HG03521 (cell line): Measurements from ENCODE around the gene CPXM1.

Experiments
- ATAC-seq: cut with Tn5 transposase; IDR thresholded peaks from one replicate; pipeline ENCODE4 v1.9.1; 2021; ENCODE audit warnings: mild to moderate bottlenecking, moderate library complexity; ENCODE audit not compliant: unreplicated experiment

Gene CPXM1

DNA sequence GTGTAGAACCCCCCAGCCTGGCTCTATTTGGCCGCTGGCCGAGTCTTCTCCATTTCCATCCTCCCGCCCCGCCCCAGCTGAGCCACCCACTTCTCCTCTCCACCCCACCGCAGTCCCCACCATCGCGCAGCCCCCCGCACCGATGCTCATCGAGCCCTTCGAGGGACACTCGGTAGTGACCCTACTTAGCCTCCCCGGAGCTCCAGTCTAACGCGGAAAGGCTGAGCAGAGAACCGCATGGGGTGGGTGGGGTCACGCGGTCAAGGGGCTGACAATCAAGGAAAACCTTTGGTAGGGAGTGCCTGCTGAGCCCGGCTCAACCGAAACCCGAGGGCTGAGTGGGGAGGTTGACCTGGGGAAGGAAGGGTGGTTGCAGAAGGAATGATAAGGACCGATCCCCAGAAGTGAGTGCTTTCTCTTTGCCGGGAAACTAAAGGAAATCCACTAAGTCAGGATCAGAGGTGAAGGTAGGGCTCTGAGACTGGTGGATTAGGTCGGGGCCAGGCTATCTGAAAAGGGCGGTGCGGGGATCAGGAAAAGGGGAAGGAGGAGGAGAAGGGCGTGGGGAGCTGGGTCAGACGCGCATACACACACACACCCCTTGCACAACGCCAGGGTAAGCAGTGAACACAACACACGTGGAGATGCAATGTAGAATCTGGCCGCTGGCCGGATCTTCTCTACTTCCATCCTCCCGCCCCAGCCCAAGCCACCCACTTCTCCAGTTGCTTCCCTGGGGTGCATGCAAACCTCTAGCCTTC, 49.8 kb downstream of the CPXM1 start:
- ATAC-seq = no peak

DNA sequence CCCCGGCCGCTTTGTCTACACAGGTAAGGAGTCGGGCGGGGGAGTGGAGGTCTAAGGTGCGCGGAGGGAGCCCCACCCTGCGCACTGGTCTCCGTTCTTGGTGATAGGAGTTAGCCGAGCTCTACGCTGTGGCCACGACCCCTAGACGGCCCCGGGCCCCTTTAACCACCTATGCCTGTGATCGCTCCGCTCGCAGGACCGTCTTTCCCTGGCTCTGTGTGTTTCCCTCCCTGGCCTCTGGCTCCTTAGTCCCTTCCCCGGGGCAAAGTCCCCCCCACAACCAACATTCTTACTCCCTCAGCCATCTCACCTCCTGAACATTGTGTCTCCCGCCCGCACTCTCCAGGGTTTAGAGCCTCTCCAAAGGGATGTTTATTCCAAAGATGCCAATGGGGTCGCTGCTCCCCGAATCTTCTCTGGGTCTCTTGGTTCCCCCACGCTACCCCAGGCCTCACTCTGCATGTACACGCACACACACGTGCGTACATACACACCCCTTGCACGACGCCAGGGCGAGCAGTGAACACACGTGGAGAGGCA, 50.4 kb downstream of the CPXM1 start:
- no peak for ATAC-seq

DNA sequence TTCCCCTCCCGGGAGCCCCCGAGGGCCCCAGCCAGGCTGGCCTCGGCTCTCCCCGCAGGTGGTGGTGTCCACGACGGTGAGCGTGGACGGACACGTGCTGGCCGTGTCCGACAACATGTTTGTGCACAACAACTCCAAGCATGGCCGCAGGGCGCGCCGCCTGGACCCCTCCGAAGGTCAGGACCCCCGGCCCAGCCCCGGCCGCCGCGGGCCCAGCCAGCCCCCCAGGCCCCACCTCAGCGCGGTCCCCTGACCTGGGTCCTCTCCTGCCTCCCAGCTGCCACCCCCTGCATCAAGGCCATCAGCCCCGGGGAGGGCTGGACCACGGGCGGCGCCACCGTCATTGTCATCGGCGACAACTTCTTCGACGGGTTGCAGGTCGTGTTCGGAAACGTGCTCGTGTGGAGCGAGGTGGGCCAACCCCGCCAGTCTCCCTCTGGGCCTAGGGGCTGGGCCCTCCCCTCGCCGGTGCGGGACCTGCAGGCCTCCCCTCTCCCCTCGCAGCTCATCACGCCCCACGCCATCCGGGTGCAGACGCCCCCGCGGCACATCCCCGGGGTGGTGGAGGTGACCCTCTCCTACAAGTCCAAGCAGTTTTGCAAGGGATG, 51.0 kb downstream of the CPXM1 start:
- no peak for ATAC-seq

DNA sequence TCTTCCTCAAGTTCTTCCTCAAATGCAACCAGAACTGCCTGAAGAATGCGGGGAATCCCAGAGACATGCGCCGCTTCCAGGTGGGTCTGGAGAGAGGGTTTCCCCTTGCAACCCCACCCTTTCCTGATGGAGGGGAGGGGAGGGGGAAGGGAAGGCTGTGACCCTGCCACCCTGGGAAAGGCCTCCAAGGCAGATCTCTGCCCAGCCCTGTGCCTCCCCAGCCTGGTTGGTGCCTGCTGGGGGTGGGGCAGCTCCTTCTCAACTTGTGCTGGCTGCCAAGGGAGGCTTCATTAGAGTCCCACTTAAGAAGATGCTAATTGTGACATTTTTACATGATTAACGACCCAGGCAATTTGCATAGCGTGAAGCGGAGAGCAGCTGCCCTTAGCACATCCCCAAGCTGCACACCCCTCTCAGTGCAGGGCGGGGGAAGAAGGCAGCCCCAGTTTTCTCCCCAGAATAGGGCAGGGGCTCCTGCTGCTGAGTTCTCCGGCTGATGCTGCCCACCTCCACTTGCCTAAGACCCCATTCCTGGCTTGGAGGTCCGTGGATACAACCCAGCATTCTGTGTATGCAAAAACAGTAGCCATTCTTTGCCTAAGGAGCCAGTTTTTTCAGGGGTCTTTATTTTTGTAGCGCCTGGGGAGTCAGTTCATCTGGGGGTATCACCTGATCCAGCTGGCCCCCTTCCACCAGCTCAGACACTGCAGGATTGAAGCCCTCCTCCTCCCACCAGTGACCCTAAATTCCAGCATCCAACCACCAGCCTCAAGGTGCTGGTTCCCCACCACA, 51.7 kb downstream of the CPXM1 start:
- no peak for ATAC-seq

DNA sequence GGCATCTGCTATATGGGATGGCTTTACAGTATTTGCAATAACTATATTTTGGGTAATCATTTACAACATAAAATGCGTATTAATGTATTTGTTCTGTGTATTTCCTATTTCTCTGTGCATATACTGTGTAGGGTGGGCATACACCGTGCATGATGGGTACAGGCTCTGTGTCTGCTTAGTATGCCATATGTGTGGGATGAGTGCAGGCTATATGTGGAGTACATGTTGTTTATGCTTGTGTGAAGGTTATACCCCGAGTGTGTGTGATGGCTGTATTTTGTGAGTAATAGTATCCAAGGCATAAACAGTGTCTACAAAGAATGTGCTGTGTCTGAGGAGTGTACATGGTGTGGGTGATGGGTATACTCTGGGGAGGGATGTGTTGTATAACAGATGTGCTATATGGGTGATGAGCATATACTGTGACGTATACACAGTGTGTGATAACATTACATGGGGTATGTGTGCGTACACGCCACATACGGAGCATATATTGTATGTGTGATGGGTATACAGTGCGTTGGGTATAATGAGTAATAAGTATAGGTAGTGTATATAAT, 52.7 kb downstream of the CPXM1 start:
- ATAC-seq = no peak

DNA sequence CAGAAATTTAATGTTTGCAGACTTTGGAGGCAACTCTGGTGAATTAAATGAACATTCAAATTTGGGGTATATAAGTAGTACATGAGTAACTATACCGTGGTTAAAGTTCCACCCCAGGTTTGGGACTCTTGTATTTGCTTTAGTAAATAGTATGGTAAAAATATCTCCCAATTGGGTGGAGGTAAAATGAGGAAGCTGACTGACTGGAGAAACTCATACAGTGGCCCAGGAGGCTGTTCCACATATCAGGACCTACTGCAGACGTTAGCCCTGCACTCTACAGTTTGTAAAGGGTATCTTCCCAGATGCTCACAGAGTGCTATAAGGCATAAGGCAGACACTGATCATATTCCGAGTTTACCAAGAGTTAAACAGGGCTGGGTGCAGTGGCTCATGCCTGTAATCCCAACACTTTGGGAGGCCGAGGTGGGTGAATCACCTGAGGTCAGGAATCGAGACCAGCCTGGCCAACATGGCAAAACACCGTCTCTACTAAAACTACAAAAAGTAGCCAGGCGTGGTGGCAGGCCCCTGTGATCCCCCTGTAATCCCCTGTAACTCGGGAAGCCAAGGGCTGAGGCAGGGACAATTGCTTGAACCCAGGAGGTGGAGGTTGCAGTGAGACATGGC, 53.7 kb downstream of the CPXM1 start:
- no peak for ATAC-seq

DNA sequence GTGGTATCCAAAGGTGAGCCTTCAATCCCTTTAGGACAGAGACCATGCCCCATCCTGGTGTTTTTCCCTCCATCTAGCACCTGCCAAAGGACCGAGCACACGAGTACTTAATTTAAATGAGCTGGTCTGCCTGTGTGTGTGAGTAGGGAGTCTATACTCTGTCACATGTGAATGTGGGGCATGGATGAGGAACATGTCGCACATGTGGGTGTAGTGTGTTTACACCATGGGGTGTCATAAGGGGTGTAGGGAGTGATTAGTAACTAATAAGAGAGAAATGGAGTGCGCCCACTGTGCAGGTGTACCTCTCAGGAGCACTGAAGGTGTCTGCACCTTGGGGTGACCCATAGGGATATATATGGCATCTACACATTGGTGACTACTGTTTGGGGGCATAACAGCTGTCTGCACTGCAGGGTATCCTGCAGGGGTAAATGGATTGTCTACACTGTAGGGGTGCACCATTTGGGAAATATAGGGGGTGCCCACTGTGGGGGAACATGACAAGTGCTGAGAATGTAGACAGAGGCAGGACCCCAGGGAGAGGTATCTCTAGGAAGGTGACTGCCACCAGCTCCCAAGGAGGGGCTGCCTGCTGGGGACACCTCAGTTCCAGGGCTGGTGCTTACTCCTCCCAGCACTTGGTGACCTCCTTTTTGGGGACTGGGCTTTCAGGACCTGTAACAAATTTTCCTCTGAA, 54.3 kb downstream of the CPXM1 start:
- ATAC-seq = no peak

DNA sequence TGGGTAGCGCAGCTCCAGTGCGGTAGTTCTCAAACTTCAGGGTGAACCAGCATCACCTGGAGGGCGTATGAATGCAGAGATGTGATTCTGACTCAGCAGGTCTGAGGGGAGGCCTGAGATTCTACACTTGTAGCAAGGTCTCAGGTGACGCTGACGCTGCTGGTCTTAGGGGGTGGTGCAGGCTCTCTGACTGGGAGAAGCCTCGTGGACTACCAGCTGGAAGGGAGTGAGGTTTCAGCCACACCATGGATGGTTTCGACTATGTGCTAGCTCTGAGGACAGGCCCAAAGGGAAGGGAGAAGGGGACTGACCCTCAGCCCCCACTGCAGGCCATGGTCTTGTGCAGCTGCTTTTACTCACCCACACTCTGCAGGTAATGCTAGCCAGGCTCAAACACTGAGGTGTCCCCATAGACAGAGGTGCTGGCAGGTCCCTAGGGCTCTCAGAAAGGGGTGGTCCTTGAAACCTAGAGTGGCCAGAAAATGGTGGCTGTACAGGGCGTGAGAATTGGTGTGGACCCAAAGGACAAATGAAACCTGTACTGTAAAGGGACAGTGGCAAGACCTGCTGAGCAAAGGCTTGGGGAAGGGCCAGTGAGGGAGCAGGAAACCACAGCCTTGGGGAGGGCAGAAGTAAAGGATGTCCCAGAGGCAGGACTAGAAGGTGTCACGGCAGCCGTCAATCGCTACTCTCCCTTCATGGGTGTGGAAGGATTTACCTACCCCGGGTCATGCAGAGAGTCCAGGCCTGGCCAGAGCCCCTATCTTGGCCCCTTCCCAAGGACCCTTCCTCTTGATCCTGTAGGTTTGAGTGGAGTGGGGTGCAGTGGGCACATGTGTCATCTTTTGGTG, 55.1 kb downstream of the CPXM1 start:
- ATAC-seq = no peak
